ENCODE measurements around the gene MAT1A.
"Not testable (repeated sequence)": the region's sequence is repeated elsewhere in the genome, so short reads cannot be mapped to it uniquely, and the experiment has no call there.

Gene MAT1A

GRCh38 chr10:80289451-80290287 lies at the start of gene MAT1A:
MAT1A (minus strand) TSS chr10:80289658; CDS start chr10:80289423, 235 bp downstream.
- no peak for DNase-seq (ENCODE audit: low read depth)

- no peak for DNase-seq (ENCODE audit: low read depth)
Measured at GRCh38 chr10:80333983-80334382, 44.5 kb upstream of the MAT1A start.

- DNase-seq (ENCODE audit: low read depth), result no peak
Measured at GRCh38 chr10:80324891-80325364, 35.5 kb upstream of the MAT1A start.

GRCh38 chr10:80324086-80324485 lies 34.6 kb upstream of the MAT1A start:
- no peak for DNase-seq (ENCODE audit: low read depth)

- DNase-seq (ENCODE audit: low read depth), result no peak
Measured at GRCh38 chr10:80323311-80323710, 33.9 kb upstream of the MAT1A start.

- DNase-seq (ENCODE audit: low read depth), result no peak
Measured at GRCh38 chr10:80322711-80323110, 33.3 kb upstream of the MAT1A start.

GRCh38 chr10:80322158-80322557 lies 32.7 kb upstream of the MAT1A start:
- no peak for DNase-seq (ENCODE audit: low read depth)

GRCh38 chr10:80321183-80321582 lies 31.7 kb upstream of the MAT1A start:
- DNase-seq (ENCODE audit: low read depth), result no peak

GRCh38 chr10:80320377-80320776 lies 30.9 kb upstream of the MAT1A start:
- DNase-seq (ENCODE audit: low read depth), result no peak

- DNase-seq (ENCODE audit: low read depth), result no peak
Measured at GRCh38 chr10:80319725-80320290, 30.4 kb upstream of the MAT1A start.

GRCh38 chr10:80319318-80319717 lies 29.9 kb upstream of the MAT1A start:
- no peak for DNase-seq (ENCODE audit: low read depth)

GRCh38 chr10:80318742-80319141 lies 29.3 kb upstream of the MAT1A start:
- DNase-seq (ENCODE audit: low read depth), result no peak

- no peak for DNase-seq (ENCODE audit: low read depth)
Measured at GRCh38 chr10:80315391-80315790, 25.9 kb upstream of the MAT1A start.

GRCh38 chr10:80313523-80313922 lies 24.1 kb upstream of the MAT1A start:
- DNase-seq (ENCODE audit: low read depth), result no peak

GRCh38 chr10:80305989-80306388 lies 16.5 kb upstream of the MAT1A start:
- DNase-seq (ENCODE audit: low read depth), result not testable (repeated sequence)

- no peak for DNase-seq (ENCODE audit: low read depth)
Measured at GRCh38 chr10:80296942-80297341, 7.5 kb upstream of the MAT1A start.

- DNase-seq (ENCODE audit: low read depth), result no peak
Measured at GRCh38 chr10:80292607-80293239, 3.3 kb upstream of the MAT1A start.

GRCh38 chr10:80290474-80291220 lies 1.2 kb upstream of the MAT1A start:
- DNase-seq (ENCODE audit: low read depth), result no peak

GRCh38 chr10:80288849-80289248 lies 609 bp downstream of the MAT1A start:
- no peak for DNase-seq (ENCODE audit: low read depth)

GRCh38 chr10:80284522-80284921 lies 4.9 kb downstream of the MAT1A start:
- no peak for DNase-seq (ENCODE audit: low read depth)

GRCh38 chr10:80283536-80284199 lies 5.8 kb downstream of the MAT1A start:
- no peak for DNase-seq (ENCODE audit: low read depth)

- no peak for DNase-seq (ENCODE audit: low read depth)
Measured at GRCh38 chr10:80283119-80283518, 6.3 kb downstream of the MAT1A start.

Data from stimulated activated CD8-positive, alpha-beta memory T cell treated with anti-CD3 and anti-CD28 coated beads, Interleukin-15, amount 100 ng/mL, for 24 hours (primary cell).